ENCODE results near the gene GDI1.
"Not testable (repeated sequence)": the region's sequence is repeated elsewhere in the genome, so short reads cannot be mapped to it uniquely, and the experiment has no call there.

DNA sequence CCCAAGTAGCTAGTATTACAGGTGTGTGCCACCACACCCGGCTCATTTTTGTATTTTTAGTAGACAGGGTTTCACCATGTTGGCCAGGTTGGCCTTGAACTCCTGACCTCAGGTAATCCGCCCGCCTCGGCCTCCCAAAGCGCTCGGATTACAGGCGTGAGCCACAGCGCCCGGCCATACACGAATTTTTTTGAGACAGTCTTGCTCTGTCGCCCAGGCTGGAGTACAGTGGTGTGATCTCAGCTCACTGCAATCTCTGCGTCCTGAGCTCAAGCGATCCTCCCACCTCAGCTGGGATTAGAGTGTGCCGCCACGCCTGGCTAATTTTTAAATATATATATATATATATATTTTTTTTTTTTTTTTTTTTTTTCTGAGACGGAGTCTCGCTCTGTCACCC, 40.6 kb upstream of the GDI1 start:
- TF ChIP-seq CTCF (IDR thresholded peaks at IDR 0.05); EZH2 (IDR thresholded peaks at IDR 0.05; ENCODE audit: borderline replicate concordance, insufficient read depth, low read depth, low read length, poor library complexity, severe bottlenecking): not testable (repeated sequence)

Measured in B cell (primary cell).